ENCODE results near the gene PMEPA1.

PMEPA1 gene

GRCh38 chr20:57620999-57621398 lies 88.8 kb downstream of the PMEPA1 start:
- TF ChIP-seq TAF1 (IDR thresholded peaks at IDR 0.05; ENCODE audit: borderline replicate concordance, insufficient read depth, low read length) (no peak), REST (IDR thresholded peaks at IDR 0.05; ENCODE audit: insufficient read depth in 1 of 2, low read depth in 2 of 2, low read length in 2 of 2) (no peak), POLR2AphosphoS5 (IDR thresholded peaks at IDR 0.05; ENCODE audit: low read depth, low read length) (no peak), FOXP2 (optimal IDR thresholded peaks at IDR 0.05; ENCODE audit: borderline replicate concordance, extremely low read depth, extremely low read length, insufficient read depth) (no peak), SIN3A (IDR thresholded peaks at IDR 0.05; ENCODE audit: borderline replicate concordance, insufficient read depth, low read length) (no peak)

GRCh38 chr20:57620274-57620990 lies 89.4 kb downstream of the PMEPA1 start, which contains the start of gene ZBP1:
TSS of gene ZBP1 (minus strand) at chr20:57620426. CDS start at chr20:57620295, 131 bp downstream.
- TF ChIP-seq FOXP2 (optimal IDR thresholded peaks at IDR 0.05; ENCODE audit: borderline replicate concordance, extremely low read depth, extremely low read length, insufficient read depth) (no peak), POLR2AphosphoS5 (IDR thresholded peaks at IDR 0.05; ENCODE audit: low read depth, low read length) (no peak), TAF1 (IDR thresholded peaks at IDR 0.05; ENCODE audit: borderline replicate concordance, insufficient read depth, low read length) (no peak), REST (IDR thresholded peaks at IDR 0.05; ENCODE audit: insufficient read depth in 1 of 2, low read depth in 2 of 2, low read length in 2 of 2) (no peak), SIN3A (IDR thresholded peaks at IDR 0.05; ENCODE audit: borderline replicate concordance, insufficient read depth, low read length) (no peak)

GRCh38 chr20:57619051-57619831 lies 90.6 kb downstream of the PMEPA1 start:
- TF ChIP-seq FOXP2 (optimal IDR thresholded peaks at IDR 0.05; ENCODE audit: borderline replicate concordance, extremely low read depth, extremely low read length, insufficient read depth) (no peak), TAF1 (IDR thresholded peaks at IDR 0.05; ENCODE audit: borderline replicate concordance, insufficient read depth, low read length) (no peak), SIN3A (IDR thresholded peaks at IDR 0.05; ENCODE audit: borderline replicate concordance, insufficient read depth, low read length) (no peak), POLR2AphosphoS5 (IDR thresholded peaks at IDR 0.05; ENCODE audit: low read depth, low read length) (no peak), REST (IDR thresholded peaks at IDR 0.05; ENCODE audit: insufficient read depth in 1 of 2, low read depth in 2 of 2, low read length in 2 of 2) (no peak)

- TF ChIP-seq SIN3A (IDR thresholded peaks at IDR 0.05; ENCODE audit: borderline replicate concordance, insufficient read depth, low read length), result no peak
Observed at GRCh38 chr20:57618764-57619050, 91.1 kb downstream of the PMEPA1 start.

- no peak for TF ChIP-seq TAF1 (IDR thresholded peaks at IDR 0.05; ENCODE audit: borderline replicate concordance, insufficient read depth, low read length)
- no peak for TF ChIP-seq POLR2AphosphoS5 (IDR thresholded peaks at IDR 0.05; ENCODE audit: low read depth, low read length)
- no peak for TF ChIP-seq SIN3A (IDR thresholded peaks at IDR 0.05; ENCODE audit: borderline replicate concordance, insufficient read depth, low read length)
- TF ChIP-seq REST (IDR thresholded peaks at IDR 0.05; ENCODE audit: insufficient read depth in 1 of 2, low read depth in 2 of 2, low read length in 2 of 2), result no peak
- TF ChIP-seq FOXP2 (optimal IDR thresholded peaks at IDR 0.05; ENCODE audit: borderline replicate concordance, extremely low read depth, extremely low read length, insufficient read depth), result no peak
Observed at GRCh38 chr20:57618091-57618763, 91.6 kb downstream of the PMEPA1 start.

Data from PFSK-1 (cell line).